ENCODE measurements around the gene ANXA6. TPM values are rescaled to one million over a fixed set of nuclear protein-coding genes. Genes with fewer than 3 reads are reported as not detected.
A peak's percentile ranks its signal among the peaks of the same experiment; 100 is the strongest.

Gene ANXA6
- total RNA-seq, 1 experiment from 2014 or later, result 51.9 TPM

DNA sequence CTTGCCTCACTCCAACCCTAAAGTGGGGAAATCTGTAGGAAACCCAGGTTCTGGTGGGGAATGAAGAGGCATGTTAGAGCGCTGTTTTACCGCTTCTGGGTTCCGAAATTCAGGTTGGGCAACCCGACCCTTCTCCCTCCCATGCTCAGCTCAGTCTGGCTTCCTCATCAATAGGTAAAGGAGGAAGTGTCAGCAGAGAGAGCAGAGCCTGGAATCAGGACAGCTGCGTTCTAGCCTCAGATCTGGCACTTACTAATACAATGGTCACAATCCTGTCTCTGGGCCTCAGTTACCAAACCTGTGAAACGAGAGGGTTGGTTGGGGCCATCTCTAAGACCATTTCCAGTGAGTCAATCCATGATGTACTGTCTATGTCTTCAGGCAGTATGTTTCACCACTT, 60.5 kb downstream of the ANXA6 start:
- peaks cover under 1% of the 10 kb centered on the region for H3K36me3 Mint-ChIP-seq (ENCODE audit: insufficient read depth, unreplicated experiment)
- Histone ChIP-seq H3K9me3 (no peaks in the 10 kb centered on the region), H3K27me3 (replicated peaks; ENCODE audit: control insufficient read depth, insufficient read depth, low read length) (no peaks in the 10 kb centered on the region), H3K4me3 (ENCODE audit: low read depth, low read length) (no peak overlapping the region), H3K4me1 (peaks cover 47% of the 10 kb centered on the region), H3K36me3 (ENCODE audit: control insufficient read depth, insufficient read depth, low read length) (no peaks in the 10 kb centered on the region)
- intact Hi-C loops (cut with micrococcal nuclease; ENCODE audit: unreplicated experiment), result no loop called here
- no peak overlapping the region for H3K4me3 Mint-ChIP-seq (ENCODE audit: unreplicated experiment)
- peaks cover 38% of the 10 kb centered on the region for H3K4me1 Mint-ChIP-seq (ENCODE audit: low read depth, unreplicated experiment)
- no peak for DNase-seq
- TF ChIP-seq, protein P1, sequence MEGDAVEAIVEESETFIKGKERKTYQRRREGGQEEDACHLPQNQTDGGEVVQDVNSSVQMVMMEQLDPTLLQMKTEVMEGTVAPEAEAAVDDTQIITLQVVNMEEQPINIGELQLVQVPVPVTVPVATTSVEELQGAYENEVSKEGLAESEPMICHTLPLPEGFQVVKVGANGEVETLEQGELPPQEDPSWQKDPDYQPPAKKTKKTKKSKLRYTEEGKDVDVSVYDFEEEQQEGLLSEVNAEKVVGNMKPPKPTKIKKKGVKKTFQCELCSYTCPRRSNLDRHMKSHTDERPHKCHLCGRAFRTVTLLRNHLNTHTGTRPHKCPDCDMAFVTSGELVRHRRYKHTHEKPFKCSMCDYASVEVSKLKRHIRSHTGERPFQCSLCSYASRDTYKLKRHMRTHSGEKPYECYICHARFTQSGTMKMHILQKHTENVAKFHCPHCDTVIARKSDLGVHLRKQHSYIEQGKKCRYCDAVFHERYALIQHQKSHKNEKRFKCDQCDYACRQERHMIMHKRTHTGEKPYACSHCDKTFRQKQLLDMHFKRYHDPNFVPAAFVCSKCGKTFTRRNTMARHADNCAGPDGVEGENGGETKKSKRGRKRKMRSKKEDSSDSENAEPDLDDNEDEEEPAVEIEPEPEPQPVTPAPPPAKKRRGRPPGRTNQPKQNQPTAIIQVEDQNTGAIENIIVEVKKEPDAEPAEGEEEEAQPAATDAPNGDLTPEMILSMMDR (IDR thresholded peaks at IDR 0.05; ENCODE audit: insufficient read depth in 1 of 2, low read depth in 1 of 2, low read length in 1 of 2, severe bottlenecking in 1 of 2, unreplicated experiment in 1 of 2), result no peak
- no peak overlapping the region for H3K27ac Mint-ChIP-seq (ENCODE audit: unreplicated experiment)
- ChIA-PET CTCF (interaction anchor here (2.6 kb wide), 1 partner anchor 46 kb away, joined by 8 read pairs; no protein-coding TSS in a partner anchor), POLR2A (no interaction called here)
- no TSS peak for BruUV-seq (replicated peaks)
- H3K9me3 Mint-ChIP-seq (ENCODE audit: unreplicated experiment), result no peaks in the 10 kb centered on the region
- no peaks in the 10 kb centered on the region for H3K27me3 Mint-ChIP-seq (ENCODE audit: insufficient read depth, unreplicated experiment)

DNA sequence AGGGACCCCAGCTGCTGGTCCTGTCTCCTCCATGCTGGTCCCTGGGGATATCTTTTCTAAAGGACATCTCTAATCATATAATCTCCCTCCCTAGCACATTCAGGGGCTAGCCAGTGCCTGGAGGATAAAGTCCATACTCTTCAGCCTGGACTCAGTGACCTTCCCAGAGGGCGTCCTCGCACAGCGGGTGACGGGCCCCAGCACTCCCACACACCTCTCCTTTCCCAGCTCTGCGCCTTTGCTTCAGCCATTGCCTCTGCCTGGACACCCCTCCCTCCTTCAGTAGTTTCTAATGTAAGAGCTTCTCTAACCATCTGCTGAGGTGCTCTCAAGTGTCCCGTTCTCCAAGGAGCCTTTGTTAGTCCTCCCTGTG, 61.6 kb downstream of the ANXA6 start:
- ChIA-PET POLR2A (no interaction called here), CTCF (interaction anchor here (1.1 kb wide), 1 partner anchor 69 kb away, joined by 4 read pairs; no protein-coding TSS in a partner anchor)
- peaks cover 38% of the 10 kb centered on the region for H3K4me1 Mint-ChIP-seq (ENCODE audit: low read depth, unreplicated experiment)
- H3K27ac Mint-ChIP-seq (ENCODE audit: unreplicated experiment), result peak overlapping the region; percentile 66
- no TSS peak for BruUV-seq (replicated peaks)
- H3K27me3 ChIP-seq (replicated peaks; ENCODE audit: control insufficient read depth, insufficient read depth, low read length), result no peaks in the 10 kb centered on the region
- H3K27me3 Mint-ChIP-seq (ENCODE audit: insufficient read depth, unreplicated experiment), result no peaks in the 10 kb centered on the region
- H3K4me1 ChIP-seq, result peaks cover 47% of the 10 kb centered on the region
- H3K4me3 ChIP-seq (ENCODE audit: low read depth, low read length), result no peak overlapping the region
- H3K36me3 ChIP-seq (ENCODE audit: control insufficient read depth, insufficient read depth, low read length), result no peaks in the 10 kb centered on the region
- intact Hi-C loops (cut with micrococcal nuclease; ENCODE audit: unreplicated experiment), result no loop called here
- no peaks in the 10 kb centered on the region for H3K9me3 Mint-ChIP-seq (ENCODE audit: unreplicated experiment)
- TF ChIP-seq, protein P1 (IDR thresholded peaks at IDR 0.05; ENCODE audit: insufficient read depth in 1 of 2, low read depth in 1 of 2, low read length in 1 of 2, severe bottlenecking in 1 of 2, unreplicated experiment in 1 of 2), result no peak
- no peak overlapping the region for H3K4me3 Mint-ChIP-seq (ENCODE audit: unreplicated experiment)
- H3K36me3 Mint-ChIP-seq (ENCODE audit: insufficient read depth, unreplicated experiment), result peaks cover 7% of the 10 kb centered on the region
- H3K9me3 ChIP-seq, result no peaks in the 10 kb centered on the region
- DNase-seq, result no peak

DNA sequence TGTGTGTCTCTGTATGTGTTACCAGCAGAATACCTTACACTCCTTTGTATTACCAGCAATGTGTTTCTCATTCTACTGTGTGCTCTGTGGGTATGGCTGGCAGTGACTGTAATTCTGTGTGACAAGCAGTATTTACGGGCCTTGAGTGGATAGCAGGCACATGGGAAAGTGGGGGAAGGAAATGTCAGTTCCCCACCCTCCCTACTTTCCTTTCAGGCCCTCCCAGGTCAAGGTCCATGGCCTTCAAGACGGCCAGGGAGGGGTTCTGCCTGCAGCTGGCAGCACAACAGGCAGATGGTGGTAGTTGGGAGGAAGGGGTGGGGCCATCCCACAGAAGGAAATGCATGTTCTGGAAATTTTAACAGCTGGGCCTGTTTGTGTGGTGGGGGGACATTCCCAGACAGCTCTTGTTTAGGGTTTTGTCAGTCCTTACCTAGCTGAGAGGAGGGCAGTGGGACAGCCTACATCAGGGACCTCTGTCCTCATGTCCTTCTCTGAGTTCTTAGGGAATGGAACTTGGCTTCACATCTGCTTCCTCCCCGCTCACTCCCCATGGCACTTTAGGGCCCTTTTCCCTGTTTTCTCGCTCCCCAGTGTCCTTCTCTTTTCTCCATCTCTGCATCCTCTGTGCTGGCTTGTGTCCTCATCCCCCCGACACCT, 62.1 kb downstream of the ANXA6 start:
- H3K36me3 Mint-ChIP-seq (ENCODE audit: insufficient read depth, unreplicated experiment), result peaks cover 7% of the 10 kb centered on the region
- TF ChIP-seq, protein P1 (IDR thresholded peaks at IDR 0.05; ENCODE audit: insufficient read depth in 1 of 2, low read depth in 1 of 2, low read length in 1 of 2, severe bottlenecking in 1 of 2, unreplicated experiment in 1 of 2), result no peak
- ChIA-PET POLR2A (no interaction called here), CTCF (interaction anchor here (1.1 kb wide), 1 partner anchor 69 kb away, joined by 4 read pairs; no protein-coding TSS in a partner anchor)
- H3K27ac Mint-ChIP-seq (ENCODE audit: unreplicated experiment), result peak overlapping the region; percentile 66
- Histone ChIP-seq H3K36me3 (ENCODE audit: control insufficient read depth, insufficient read depth, low read length) (no peaks in the 10 kb centered on the region), H3K4me3 (ENCODE audit: low read depth, low read length) (no peak overlapping the region), H3K9me3 (no peaks in the 10 kb centered on the region), H3K4me1 (peaks cover 42% of the 10 kb centered on the region), H3K27me3 (replicated peaks; ENCODE audit: control insufficient read depth, insufficient read depth, low read length) (no peaks in the 10 kb centered on the region)
- no peaks in the 10 kb centered on the region for H3K9me3 Mint-ChIP-seq (ENCODE audit: unreplicated experiment)
- intact Hi-C loops (cut with micrococcal nuclease; ENCODE audit: unreplicated experiment), result loop anchor here (1.0 kb wide), 1 partner anchor 15 kb away; no protein-coding TSS in a partner anchor
- no peak overlapping the region for H3K4me3 Mint-ChIP-seq (ENCODE audit: unreplicated experiment)
- peak; percentile 56 to 81 for DNase-seq
- peaks cover 35% of the 10 kb centered on the region for H3K4me1 Mint-ChIP-seq (ENCODE audit: low read depth, unreplicated experiment)
- BruUV-seq (replicated peaks), result no TSS peak
- no peaks in the 10 kb centered on the region for H3K27me3 Mint-ChIP-seq (ENCODE audit: insufficient read depth, unreplicated experiment)
